Measurements from ENCODE around the gene DLG2. TPM values are rescaled to one million over a fixed set of nuclear protein-coding genes. Genes with fewer than 3 reads are reported as not detected.

DLG2 gene
- total and polyA plus RNA-seq, 12 donors, result 1.0 to 14.8 (median 7.4) TPM

DNA sequence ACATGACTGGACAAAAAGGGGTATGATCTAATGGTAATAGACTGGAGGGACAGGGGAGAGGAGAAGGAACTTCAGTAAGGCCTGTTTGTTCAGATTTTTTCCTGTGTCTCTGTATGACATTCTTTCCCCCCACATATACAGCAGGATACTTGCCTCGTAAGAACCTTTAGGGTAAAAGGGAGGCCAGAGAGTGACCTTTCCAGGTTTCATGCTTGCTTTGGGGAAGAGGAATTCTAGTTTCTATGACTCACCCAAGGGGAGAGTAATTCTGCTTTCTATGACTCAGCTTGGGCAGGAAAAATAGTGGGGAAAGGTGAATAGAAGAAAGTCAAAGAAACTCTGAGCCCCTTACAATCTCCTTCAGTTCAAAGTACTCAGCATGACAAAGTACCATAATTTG lies 457.0 kb downstream of the DLG2 start:
- TF ChIP-seq, protein P1, sequence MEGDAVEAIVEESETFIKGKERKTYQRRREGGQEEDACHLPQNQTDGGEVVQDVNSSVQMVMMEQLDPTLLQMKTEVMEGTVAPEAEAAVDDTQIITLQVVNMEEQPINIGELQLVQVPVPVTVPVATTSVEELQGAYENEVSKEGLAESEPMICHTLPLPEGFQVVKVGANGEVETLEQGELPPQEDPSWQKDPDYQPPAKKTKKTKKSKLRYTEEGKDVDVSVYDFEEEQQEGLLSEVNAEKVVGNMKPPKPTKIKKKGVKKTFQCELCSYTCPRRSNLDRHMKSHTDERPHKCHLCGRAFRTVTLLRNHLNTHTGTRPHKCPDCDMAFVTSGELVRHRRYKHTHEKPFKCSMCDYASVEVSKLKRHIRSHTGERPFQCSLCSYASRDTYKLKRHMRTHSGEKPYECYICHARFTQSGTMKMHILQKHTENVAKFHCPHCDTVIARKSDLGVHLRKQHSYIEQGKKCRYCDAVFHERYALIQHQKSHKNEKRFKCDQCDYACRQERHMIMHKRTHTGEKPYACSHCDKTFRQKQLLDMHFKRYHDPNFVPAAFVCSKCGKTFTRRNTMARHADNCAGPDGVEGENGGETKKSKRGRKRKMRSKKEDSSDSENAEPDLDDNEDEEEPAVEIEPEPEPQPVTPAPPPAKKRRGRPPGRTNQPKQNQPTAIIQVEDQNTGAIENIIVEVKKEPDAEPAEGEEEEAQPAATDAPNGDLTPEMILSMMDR (IDR thresholded peaks at IDR 0.05), result no peak
- intact Hi-C loops (cut with DNase I), result no loop called here
- Histone ChIP-seq H3K4me1 (peaks cover 0 to 6% (median 0%) of the 10 kb centered on the region in 9 donors), H3K9me3 (peaks cover 0 to 29% (median 7%) of the 10 kb centered on the region in 11 donors), H3K4me3 (no peak overlapping the region), H3K27ac (no peak overlapping the region), H3K27me3 (no peaks in the 10 kb centered on the region), H3K36me3 (no peaks in the 10 kb centered on the region)
- ATAC-seq, result no peak
- no peak for DNase-seq
- 59 to 68% methylated on average over 1 of the region's 1 CpG for WGBS, 2 donors

DNA sequence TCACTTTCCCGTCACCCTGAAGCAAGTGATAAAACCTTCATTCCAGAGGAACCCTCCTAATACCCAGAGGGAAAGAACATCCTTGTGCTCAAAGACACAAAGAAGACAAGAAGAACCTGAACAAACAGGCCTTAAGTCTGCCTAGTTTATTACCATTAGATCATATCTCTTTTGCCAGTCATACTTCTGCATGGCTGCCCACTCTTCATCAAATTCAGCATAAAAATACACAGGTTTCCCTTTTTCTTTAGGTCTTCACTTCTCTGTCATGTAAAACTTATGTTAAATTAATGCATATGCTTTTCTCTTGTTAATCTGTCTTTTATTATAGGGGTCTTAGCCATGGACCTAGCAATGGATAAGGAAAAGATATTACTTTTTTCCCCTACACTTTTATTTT lies 459.7 kb downstream of the DLG2 start:
- Histone ChIP-seq H3K4me1 (peaks cover 0 to 6% (median 0%) of the 10 kb centered on the region in 9 donors), H3K36me3 (no peaks in the 10 kb centered on the region), H3K27me3 (no peaks in the 10 kb centered on the region), H3K27ac (no peak overlapping the region), H3K4me3 (no peak overlapping the region), H3K9me3 (peaks cover 0 to 10% (median 0%) of the 10 kb centered on the region in 11 donors)
- TF ChIP-seq, protein P1 (IDR thresholded peaks at IDR 0.05), result no peak
- intact Hi-C loops (cut with DNase I), result no loop called here
- 69 to 77% methylated on average over 1 of the region's 1 CpG for WGBS, 2 donors
- no peak for DNase-seq
- no peak for ATAC-seq

DNA sequence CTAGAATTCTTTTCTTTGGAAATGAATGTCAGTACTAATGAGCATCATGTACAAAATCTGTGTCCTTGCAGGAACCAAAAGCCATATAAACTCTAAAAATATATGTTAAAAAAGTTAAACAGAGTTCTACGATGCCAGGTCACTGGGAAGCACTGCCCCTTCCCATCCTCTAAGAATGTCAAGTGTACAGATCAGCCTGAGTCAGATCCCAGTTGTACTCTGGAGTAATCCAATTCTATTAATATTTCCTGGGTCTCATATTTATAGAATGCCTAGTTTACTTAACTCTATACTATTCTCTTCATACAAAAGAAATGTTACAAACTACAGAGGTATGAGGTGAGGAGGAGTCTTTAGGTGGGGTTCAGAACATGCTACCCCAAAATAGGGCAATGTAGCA lies 460.1 kb downstream of the DLG2 start:
- peaks cover 0 to 5% (median 0%) of the 10 kb centered on the region in 11 donors for H3K9me3 ChIP-seq
- peaks cover 0 to 6% (median 0%) of the 10 kb centered on the region in 9 donors for H3K4me1 ChIP-seq
- H3K36me3 ChIP-seq, result no peaks in the 10 kb centered on the region
- 48 to 59% methylated on average over 1 of the region's 1 CpG for WGBS, 2 donors
- ATAC-seq (peak in 1 of 8 donors; percentile 56), DNase-seq (no peak)
- H3K4me3 ChIP-seq, result no peak overlapping the region
- TF ChIP-seq, protein P1 (IDR thresholded peaks at IDR 0.05), result no peak
- intact Hi-C loops (cut with DNase I), result no loop called here
- no peak overlapping the region for H3K27ac ChIP-seq
- H3K27me3 ChIP-seq, result no peaks in the 10 kb centered on the region

DNA sequence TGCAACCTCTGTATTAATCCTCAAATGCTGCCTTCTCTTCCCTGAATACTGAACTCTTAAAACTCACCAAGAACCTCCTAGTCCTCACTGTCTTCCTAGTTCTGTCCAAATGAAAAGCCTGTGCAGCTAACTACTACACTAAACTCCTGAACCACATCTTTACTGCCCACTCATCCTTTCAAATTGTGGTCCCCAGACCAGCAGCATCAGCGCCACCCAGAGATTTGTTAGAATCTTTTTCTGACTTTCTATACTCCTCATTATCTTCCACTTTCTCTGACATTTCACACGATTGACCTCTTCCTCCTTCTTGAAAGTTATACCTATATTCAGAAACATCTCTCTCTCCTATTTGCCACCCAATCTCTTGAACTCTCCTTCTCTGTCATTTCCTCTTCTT lies 461.3 kb downstream of the DLG2 start:
- 65 to 73% methylated on average over 2 of the region's 2 CpGs for whole genome bisulfite sequencing, 2 donors
- H3K27ac ChIP-seq, result no peak overlapping the region
- no peak overlapping the region for H3K4me3 ChIP-seq
- H3K27me3 ChIP-seq, result no peaks in the 10 kb centered on the region
- TF ChIP-seq, protein P1 (IDR thresholded peaks at IDR 0.05), result no peak
- H3K36me3 ChIP-seq, result no peaks in the 10 kb centered on the region
- H3K4me1 ChIP-seq, result peaks cover 0 to 6% (median 0%) of the 10 kb centered on the region in 9 donors
- ATAC-seq, result no peak
- no peaks in the 10 kb centered on the region for H3K9me3 ChIP-seq
- intact Hi-C loops (cut with DNase I), result no loop called here
- no peak for DNase-seq

Measured in heart right ventricle (tissue), 16 donors.